SK-N-SH treated with all-trans-retinoic acid at 6 μM for 48 hours (cell line): Measurements from ENCODE around the gene CEACAM6.

Experiments used
- ATAC-seq: fragments of 200-7000 bp; cut with Tn5 transposase; 3 replicates; pipeline ENCODE4 v1.9.1; 2020; ENCODE audit warnings: mild to moderate bottlenecking, moderate library complexity
- ARNTL ChIP-seq: fragments of 450-650 bp; formaldehyde crosslinking; IDR thresholded peaks from 2 replicates; pipeline ENCODE4 v1.5.0; 2020; ENCODE audit warnings: low read depth, mild to moderate bottlenecking, moderate library complexity, borderline replicate concordance
- BACH2 ChIP-seq: fragments of 250-450 bp; sonication (Bioruptor Pico); IDR thresholded peaks from 2 replicates; pipeline ENCODE4 v1.9.0; 2021; ENCODE audit warnings: mild to moderate bottlenecking, borderline replicate concordance
- CSDC2 ChIP-seq: fragments of 250-450 bp; sonication (Bioruptor Pico); IDR thresholded peaks from 2 replicates; pipeline ENCODE4 v1.5.0; 2020; ENCODE audit warnings: mild to moderate bottlenecking, moderate library complexity
- GLIS3 ChIP-seq: fragments of 250-450 bp; sonication (Bioruptor Pico); IDR thresholded peaks from 2 replicates; pipeline ENCODE4 v1.5.0; 2020; ENCODE audit warnings: mild to moderate bottlenecking, moderate library complexity
- ISL1 ChIP-seq: fragments of 250-450 bp; sonication (Bioruptor Pico); IDR thresholded peaks from 2 replicates; pipeline ENCODE4 v2.1.2; 2022; ENCODE audit warnings: mild to moderate bottlenecking, moderate library complexity
- OSR1 ChIP-seq: fragments of 250-450 bp; sonication (Bioruptor Pico); IDR thresholded peaks from 2 replicates; pipeline ENCODE4 v1.8.0; 2022; ENCODE audit warnings: moderate library complexity, mild to moderate bottlenecking, inconsistent platforms
- PATZ1 ChIP-seq: fragments of 250-450 bp; sonication (Bioruptor Pico); IDR thresholded peaks from 2 replicates; pipeline ENCODE4 v1.8.0; 2020; ENCODE audit warnings: mild to moderate bottlenecking, moderate library complexity, borderline replicate concordance
- PPARA ChIP-seq: fragments of 250-450 bp; sonication (Bioruptor Pico); IDR thresholded peaks from 2 replicates; pipeline ENCODE4 v1.5.0; 2020; ENCODE audit warnings: mild to moderate bottlenecking, borderline replicate concordance
- RARB ChIP-seq: fragments of 250-450 bp; sonication (Bioruptor Pico); IDR thresholded peaks from 2 replicates; pipeline ENCODE4 v1.8.0; 2021; ENCODE audit warnings: mild to moderate bottlenecking, moderate library complexity
- SNAI2 ChIP-seq: fragments of 250-450 bp; sonication (Bioruptor Pico); IDR thresholded peaks from 2 replicates; pipeline ENCODE4 v1.5.0; 2020; ENCODE audit warnings: mild to moderate bottlenecking, moderate library complexity
- TCF4 ChIP-seq: fragments of 250-450 bp; sonication (Bioruptor Pico); IDR thresholded peaks from 2 replicates; pipeline ENCODE4 v1.8.0; 2021; ENCODE audit warnings: mild to moderate bottlenecking, moderate library complexity, borderline replicate concordance
- TOX ChIP-seq: fragments of 250-450 bp; sonication (Bioruptor Pico); IDR thresholded peaks from 2 replicates; pipeline ENCODE4 v1.8.0; 2021; ENCODE audit warnings: mild to moderate bottlenecking, moderate library complexity, borderline replicate concordance
- TSHZ2 ChIP-seq: fragments of 250-450 bp; sonication (Bioruptor Pico); IDR thresholded peaks from 2 replicates; pipeline ENCODE4 v1.5.0; 2020; ENCODE audit warnings: mild to moderate bottlenecking, moderate library complexity
- ZC3H10 ChIP-seq: fragments of 250-450 bp; sonication (Bioruptor Pico); IDR thresholded peaks from 2 replicates; pipeline ENCODE4 v1.5.1; 2021; ENCODE audit warnings: mild to moderate bottlenecking, moderate library complexity
- ZFP3 ChIP-seq: fragments of 250-450 bp; sonication (Bioruptor Pico); IDR thresholded peaks from 2 replicates; pipeline ENCODE4 v1.5.0; 2020; ENCODE audit warnings: mild to moderate bottlenecking, moderate library complexity
- ZFP30 ChIP-seq: fragments of 450-650 bp; formaldehyde crosslinking; IDR thresholded peaks from 2 replicates; pipeline ENCODE4 v1.5.0; 2022; ENCODE audit warnings: mild to moderate bottlenecking, moderate library complexity
- ZNF70 ChIP-seq: fragments of 450-650 bp; formaldehyde crosslinking; IDR thresholded peaks from 2 replicates; pipeline ENCODE4 v1.5.0; 2020; ENCODE audit warnings: mild to moderate bottlenecking, moderate library complexity
- ZNF8 ChIP-seq: fragments of 450-650 bp; formaldehyde crosslinking; IDR thresholded peaks from 2 replicates; pipeline ENCODE4 v1.5.0; 2020; ENCODE audit warnings: mild to moderate bottlenecking, moderate library complexity
- TF ChIP-seq, protein P1 (sequence below): fragments of 250-450 bp; sonication (Bioruptor Pico); IDR thresholded peaks from 2 replicates; pipeline ENCODE4 v1.5.1; 2020; ENCODE audit warnings: low read depth, mild to moderate bottlenecking, moderate library complexity
- TF ChIP-seq, protein P2 (sequence below): fragments of 250-450 bp; sonication (Bioruptor Pico); IDR thresholded peaks from 2 replicates; pipeline ENCODE4 v1.5.1; 2021; ENCODE audit warnings: mild to moderate bottlenecking, moderate library complexity
- TF ChIP-seq, protein P3 (sequence below): fragments of 250-450 bp; sonication (Bioruptor Pico); IDR thresholded peaks from 2 replicates; pipeline ENCODE4 v1.8.0; 2021; ENCODE audit warnings: low read depth, mild to moderate bottlenecking, moderate library complexity, borderline replicate concordance

The CEACAM6 gene

DNA sequence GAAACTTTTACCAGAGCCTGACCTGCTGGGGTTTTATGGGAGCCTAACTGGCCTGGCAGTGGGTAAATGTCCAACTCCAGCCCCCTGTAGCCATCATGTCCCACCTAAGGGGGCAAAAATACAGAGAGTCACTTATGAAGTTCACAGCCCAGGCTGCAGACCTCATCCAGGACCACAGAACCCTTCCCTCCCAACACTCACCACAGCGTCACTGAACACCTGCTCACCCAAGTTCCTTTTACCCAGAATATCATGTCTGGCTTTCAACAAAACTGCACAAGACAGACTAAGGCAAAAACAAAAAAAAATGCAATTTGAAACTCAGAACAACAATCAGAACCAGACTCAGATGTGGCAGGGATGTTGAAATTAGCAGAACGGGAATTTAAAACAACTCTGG, 47.4 kb downstream of the CEACAM6 start:
- no peak for TF ChIP-seq ZNF70 (CRISPR knock-in tag)
- no peak for TF ChIP-seq ISL1 (CRISPR knock-in tag)
- no peak for TF ChIP-seq TOX (CRISPR knock-in tag)
- no peak for ATAC-seq

DNA sequence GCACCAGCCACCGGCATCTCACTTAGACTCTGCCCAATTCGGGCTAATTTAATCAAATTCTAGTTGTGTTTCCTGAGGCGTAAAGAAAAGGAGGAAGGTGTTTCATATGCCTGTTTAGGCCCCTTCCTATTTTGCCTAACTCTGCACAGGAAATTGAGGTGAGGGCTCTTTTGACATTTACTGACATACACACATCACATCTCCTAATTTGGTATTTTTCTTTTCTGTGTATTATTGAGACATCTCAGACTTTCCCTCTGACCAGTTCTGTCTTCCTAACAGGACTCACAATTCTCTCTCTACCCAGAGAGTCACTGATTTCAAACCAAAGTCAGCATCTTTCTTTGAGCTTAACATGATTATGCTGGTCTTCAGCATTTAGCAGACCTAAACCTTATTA, 49.0 kb downstream of the CEACAM6 start:
- TF ChIP-seq PATZ1 (CRISPR knock-in tag) (no peak), TOX (CRISPR knock-in tag) (no peak), ZC3H10 (CRISPR knock-in tag) (no peak), RARB (CRISPR knock-in tag) (no peak), ISL1 (CRISPR knock-in tag) (no peak), ZNF70 (CRISPR knock-in tag) (no peak), CSDC2 (CRISPR knock-in tag) (no peak), ZFP30 (no peak), ARNTL (CRISPR knock-in tag) (no peak), ZNF8 (CRISPR knock-in tag) (no peak), BACH2 (CRISPR knock-in tag) (no peak), TCF4 (CRISPR knock-in tag) (no peak), SNAI2 (no peak), PPARA (CRISPR knock-in tag) (no peak), OSR1 (CRISPR knock-in tag) (no peak), GLIS3 (no peak), TSHZ2 (CRISPR knock-in tag) (no peak)
- TF ChIP-seq, protein P1, sequence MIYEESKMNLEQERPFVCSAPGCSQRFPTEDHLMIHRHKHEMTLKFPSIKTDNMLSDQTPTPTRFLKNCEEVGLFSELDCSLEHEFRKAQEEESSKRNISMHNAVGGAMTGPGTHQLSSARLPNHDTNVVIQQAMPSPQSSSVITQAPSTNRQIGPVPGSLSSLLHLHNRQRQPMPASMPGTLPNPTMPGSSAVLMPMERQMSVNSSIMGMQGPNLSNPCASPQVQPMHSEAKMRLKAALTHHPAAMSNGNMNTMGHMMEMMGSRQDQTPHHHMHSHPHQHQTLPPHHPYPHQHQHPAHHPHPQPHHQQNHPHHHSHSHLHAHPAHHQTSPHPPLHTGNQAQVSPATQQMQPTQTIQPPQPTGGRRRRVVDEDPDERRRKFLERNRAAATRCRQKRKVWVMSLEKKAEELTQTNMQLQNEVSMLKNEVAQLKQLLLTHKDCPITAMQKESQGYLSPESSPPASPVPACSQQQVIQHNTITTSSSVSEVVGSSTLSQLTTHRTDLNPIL = no peak
- TF ChIP-seq, protein P2, sequence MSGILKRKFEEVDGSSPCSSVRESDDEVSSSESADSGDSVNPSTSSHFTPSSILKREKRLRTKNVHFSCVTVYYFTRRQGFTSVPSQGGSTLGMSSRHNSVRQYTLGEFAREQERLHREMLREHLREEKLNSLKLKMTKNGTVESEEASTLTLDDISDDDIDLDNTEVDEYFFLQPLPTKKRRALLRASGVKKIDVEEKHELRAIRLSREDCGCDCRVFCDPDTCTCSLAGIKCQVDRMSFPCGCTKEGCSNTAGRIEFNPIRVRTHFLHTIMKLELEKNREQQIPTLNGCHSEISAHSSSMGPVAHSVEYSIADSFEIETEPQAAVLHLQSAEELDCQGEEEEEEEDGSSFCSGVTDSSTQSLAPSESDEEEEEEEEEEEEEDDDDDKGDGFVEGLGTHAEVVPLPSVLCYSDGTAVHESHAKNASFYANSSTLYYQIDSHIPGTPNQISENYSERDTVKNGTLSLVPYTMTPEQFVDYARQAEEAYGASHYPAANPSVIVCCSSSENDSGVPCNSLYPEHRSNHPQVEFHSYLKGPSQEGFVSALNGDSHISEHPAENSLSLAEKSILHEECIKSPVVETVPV (CRISPR knock-in tag) = no peak
- no peak for ATAC-seq

- ATAC-seq = no peak
- no peak for TF ChIP-seq GLIS3
- no peak for TF ChIP-seq ZFP30
- TF ChIP-seq, protein P3, sequence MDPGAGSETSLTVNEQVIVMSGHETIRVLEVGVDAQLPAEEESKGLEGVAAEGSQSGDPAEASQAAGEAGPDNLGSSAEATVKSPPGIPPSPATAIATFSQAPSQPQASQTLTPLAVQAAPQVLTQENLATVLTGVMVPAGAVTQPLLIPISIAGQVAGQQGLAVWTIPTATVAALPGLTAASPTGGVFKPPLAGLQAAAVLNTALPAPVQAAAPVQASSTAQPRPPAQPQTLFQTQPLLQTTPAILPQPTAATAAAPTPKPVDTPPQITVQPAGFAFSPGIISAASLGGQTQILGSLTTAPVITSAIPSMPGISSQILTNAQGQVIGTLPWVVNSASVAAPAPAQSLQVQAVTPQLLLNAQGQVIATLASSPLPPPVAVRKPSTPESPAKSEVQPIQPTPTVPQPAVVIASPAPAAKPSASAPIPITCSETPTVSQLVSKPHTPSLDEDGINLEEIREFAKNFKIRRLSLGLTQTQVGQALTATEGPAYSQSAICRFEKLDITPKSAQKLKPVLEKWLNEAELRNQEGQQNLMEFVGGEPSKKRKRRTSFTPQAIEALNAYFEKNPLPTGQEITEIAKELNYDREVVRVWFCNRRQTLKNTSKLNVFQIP (CRISPR knock-in tag) = no peak
- TF ChIP-seq, protein P1 = no peak
- no peak for TF ChIP-seq TSHZ2 (CRISPR knock-in tag)
- TF ChIP-seq PPARA (CRISPR knock-in tag) = no peak
- TF ChIP-seq ZNF8 (CRISPR knock-in tag) = no peak
- TF ChIP-seq, protein P2 (CRISPR knock-in tag) = no peak
- no peak for TF ChIP-seq ZFP3 (CRISPR knock-in tag)
- TF ChIP-seq ZC3H10 (CRISPR knock-in tag) = no peak
- TF ChIP-seq ARNTL (CRISPR knock-in tag) = no peak
- TF ChIP-seq ZNF70 (CRISPR knock-in tag) = no peak
Measured at GRCh38 chr19:41807176-41807575, 51.8 kb downstream of the CEACAM6 start.
